Glutamatergic neuron (in vitro differentiated cells): ENCODE results near the gene AREL1. TPM values are rescaled to one million over a fixed set of nuclear protein-coding genes. Genes with fewer than 3 reads are reported as not detected.

Source experiments
- DNase-seq: peaks from one replicate; pipeline ENCODE4 v3.0.0; 2022
- H3K27ac Mint-ChIP-seq: one replicate; pipeline ENCODE4 v1.8.0; 2020; ENCODE audit warnings: mild to moderate bottlenecking, mixed read lengths, inconsistent platforms; ENCODE audit not compliant: unreplicated experiment
- H3K27me3 Mint-ChIP-seq: one replicate; pipeline ENCODE4 v1.8.0; 2020; ENCODE audit warnings: mild to moderate bottlenecking, moderate library complexity, mixed read lengths, inconsistent platforms; ENCODE audit not compliant: unreplicated experiment
- H3K36me3 Mint-ChIP-seq: one replicate; pipeline ENCODE4 v1.8.0; 2020; ENCODE audit warnings: mild to moderate bottlenecking, mixed read lengths, inconsistent platforms; ENCODE audit not compliant: unreplicated experiment
- H3K4me1 Mint-ChIP-seq: one replicate; pipeline ENCODE4 v1.8.0; 2020; ENCODE audit warnings: mild to moderate bottlenecking, low read depth, mixed read lengths, inconsistent platforms; ENCODE audit not compliant: unreplicated experiment
- H3K4me3 Mint-ChIP-seq: one replicate; pipeline ENCODE4 v1.8.0; 2020; ENCODE audit warnings: mild to moderate bottlenecking, mixed read lengths, inconsistent platforms; ENCODE audit not compliant: unreplicated experiment
- H3K9me3 Mint-ChIP-seq: one replicate; pipeline ENCODE4 v1.8.0; 2020; ENCODE audit warnings: mild to moderate bottlenecking, moderate library complexity, mixed read lengths, inconsistent platforms; ENCODE audit not compliant: unreplicated experiment
- CTCF ChIP-seq: fragments of 200-600 bp; sonication (generic); IDR thresholded peaks from one replicate; pipeline ENCODE4 v1.5.0; 2021; ENCODE audit not compliant: partially characterized antibody, unreplicated experiment
- total RNA-seq: library from RNA; stranded (reverse); fragmentation: NEBNext Ultra II Directional; extraction: Animal tissue kit (Norgen Biotek cat#: 25700); gene quantifications from one replicate; pipeline ENCODE4 v1.2.1, GENCODE V29; 2021; ENCODE audit not compliant: unreplicated experiment

The AREL1 gene
- total RNA-seq, 1 donor from 2014 or later = 69.7 TPM

- DNase-seq = no peak
- Mint-ChIP-seq H3K36me3 (peaks cover 16% of the 10 kb centered on the region), H3K4me1 (no peaks in the 10 kb centered on the region), H3K4me3 (no peak overlapping the region), H3K9me3 (peaks cover 7% of the 10 kb centered on the region), H3K27ac (no peak overlapping the region), H3K27me3 (no peaks in the 10 kb centered on the region)
- TF ChIP-seq CTCF = no peak
These were observed 14.4 kb downstream of the AREL1 start for GRCh38 chr14:74698465-74698864.

GRCh38 chr14:74697976-74698375 is 14.9 kb downstream of the AREL1 start:
- no peaks in the 10 kb centered on the region for H3K27me3 Mint-ChIP-seq
- no peak overlapping the region for H3K27ac Mint-ChIP-seq
- no peak for TF ChIP-seq CTCF
- H3K36me3 Mint-ChIP-seq = peaks cover 14% of the 10 kb centered on the region
- peaks cover 6% of the 10 kb centered on the region for H3K9me3 Mint-ChIP-seq
- no peaks in the 10 kb centered on the region for H3K4me1 Mint-ChIP-seq
- no peak for DNase-seq
- no peak overlapping the region for H3K4me3 Mint-ChIP-seq

DNA sequence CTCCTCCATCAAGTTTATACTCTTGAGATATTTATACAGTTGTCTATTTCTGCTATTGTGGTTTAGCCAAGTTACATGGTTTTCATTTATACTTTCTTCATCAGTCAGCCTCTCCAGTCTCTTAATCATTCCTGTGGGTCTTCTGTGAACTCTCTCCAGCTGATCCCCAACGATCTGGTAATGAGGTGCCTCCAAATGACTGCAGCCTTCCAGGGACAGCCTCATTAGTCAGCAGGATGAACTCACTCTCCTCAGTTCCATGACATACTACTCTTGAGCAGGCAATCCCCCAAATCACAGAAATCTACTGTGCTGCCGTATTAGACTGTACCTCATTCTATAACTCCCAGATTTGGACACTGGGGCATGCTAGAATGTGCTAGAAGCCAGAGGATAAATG is 15.3 kb downstream of the AREL1 start:
- TF ChIP-seq CTCF = no peak
- peaks cover 2% of the 10 kb centered on the region for H3K9me3 Mint-ChIP-seq
- no peaks in the 10 kb centered on the region for H3K27me3 Mint-ChIP-seq
- H3K4me1 Mint-ChIP-seq = no peaks in the 10 kb centered on the region
- H3K36me3 Mint-ChIP-seq = peaks cover 10% of the 10 kb centered on the region
- H3K4me3 Mint-ChIP-seq = no peak overlapping the region
- DNase-seq = no peak
- no peak overlapping the region for H3K27ac Mint-ChIP-seq

GRCh38 chr14:74697011-74697410 is 15.9 kb downstream of the AREL1 start:
- Mint-ChIP-seq H3K4me1 (no peaks in the 10 kb centered on the region), H3K36me3 (peaks cover 10% of the 10 kb centered on the region), H3K9me3 (peaks cover 2% of the 10 kb centered on the region), H3K4me3 (no peak overlapping the region), H3K27me3 (no peaks in the 10 kb centered on the region), H3K27ac (no peak overlapping the region)
- no peak for DNase-seq
- no peak for TF ChIP-seq CTCF

- H3K4me3 Mint-ChIP-seq = no peak overlapping the region
- no peak for DNase-seq
- H3K9me3 Mint-ChIP-seq = no peaks in the 10 kb centered on the region
- H3K36me3 Mint-ChIP-seq = peaks cover under 1% of the 10 kb centered on the region
- no peaks in the 10 kb centered on the region for H3K27me3 Mint-ChIP-seq
- H3K4me1 Mint-ChIP-seq = no peaks in the 10 kb centered on the region
- H3K27ac Mint-ChIP-seq = no peak overlapping the region
- TF ChIP-seq CTCF = no peak
These were observed 17.5 kb downstream of the AREL1 start for GRCh38 chr14:74695406-74695805.
